Endothelial cell of umbilical vein (primary cell): ENCODE results near the gene PRR5. TPM values are rescaled to one million over a fixed set of nuclear protein-coding genes. Genes with fewer than 3 reads are reported as not detected.

Experiments used
- BruUV-seq: library from RNA; stranded (reverse); fragments of 400-500 nt; replicated peaks from 2 replicates; lab custom pipeline; 2021; lab: Mats Ljungman, UMichigan
- CTCF ChIA-PET: fragments of 300-600, 350-600 bp; sonication (Branson Sonifier 250); formaldehyde crosslinking; loops from one replicate; lab custom pipeline; 2021; ENCODE audit warnings: antibody characterized with exemption, inconsistent platforms; lab: Charles Lee
- POLR2A ChIA-PET: fragments of 300-600, 350-600 bp; sonication (Branson Sonifier 250); formaldehyde crosslinking; loops from one replicate; lab custom pipeline; 2021; ENCODE audit warnings: antibody characterized with exemption, inconsistent platforms; lab: Charles Lee
- DNase-seq: peaks from one replicate; pipeline ENCODE4 v3.0.0-alpha.2; 2011; ENCODE audit warnings: low read depth, low spot score
- FAIRE-seq: peaks from 2 replicates; lab custom pipeline; 2011; peaks lifted over from hg19 to GRCh38; lab: Jason Lieb, UNC
- H2AFZ ChIP-seq: 2 replicates; pipeline ENCODE4 v1.6.0; 2012; ENCODE audit warnings: low read depth, low read length, control low read depth, inconsistent platforms
- H3K27ac ChIP-seq: 2 replicates; pipeline ENCODE4 v1.5.1; 2011; ENCODE audit warnings: low read depth, mild to moderate bottlenecking, control low read depth, low read length, moderate library complexity; ENCODE audit not compliant: insufficient read depth
- H3K27me3 ChIP-seq, 2 experiments: 2 replicates each; pipeline versions ENCODE4 v1.6.0 to v1.6.1; 2011; ENCODE audit warnings: low read length in 2 of 2, mixed read lengths in 1 of 2; ENCODE audit not compliant: control insufficient read depth in 2 of 2, insufficient read depth in 2 of 2
- H3K36me3 ChIP-seq, 2 experiments: 2 replicates in 1 of 2; 3 replicates in 1 of 2; pipeline ENCODE4 v1.5.1; 2011; ENCODE audit warnings: low read length in 2 of 2, mild to moderate bottlenecking in 1 of 2, moderate library complexity in 1 of 2; ENCODE audit not compliant: control insufficient read depth in 2 of 2, insufficient read depth in 2 of 2; ENCODE audit errors: extremely low read depth in 1 of 2
- H3K4me1 ChIP-seq: 3 replicates; pipeline ENCODE4 v1.5.1; 2011; ENCODE audit warnings: mild to moderate bottlenecking, low read length; ENCODE audit not compliant: control insufficient read depth, insufficient read depth; ENCODE audit errors: extremely low read depth
- H3K4me2 ChIP-seq: 2 replicates; pipeline ENCODE4 v1.6.1; 2011; ENCODE audit warnings: low read length, control low read depth, mixed read lengths; ENCODE audit not compliant: insufficient read depth
- H3K4me3 ChIP-seq, 3 experiments: fragments of 200-600 bp in 1 of 3; sonication (generic), shearing (Covaris generic) in 1 of 3; replicated peaks in 1 of 3; 2 replicates each; pipeline ENCODE4 v1.5.1; 2011 to 2016; ENCODE audit warnings: control low read depth in 3 of 3, low read length in 3 of 3, mild to moderate bottlenecking in 2 of 3, inconsistent platforms in 1 of 3, low read depth in 1 of 3, moderate library complexity in 1 of 3; ENCODE audit not compliant: insufficient read depth in 1 of 3
- H3K79me2 ChIP-seq: 2 replicates; pipeline ENCODE4 v1.6.0; 2012; ENCODE audit warnings: low read length, inconsistent platforms; ENCODE audit not compliant: control insufficient read depth, insufficient read depth
- H3K9ac ChIP-seq: replicated peaks from 2 replicates; pipeline ENCODE3; 2011; ENCODE audit warnings: low read length, control low read depth; ENCODE audit not compliant: insufficient read depth; ENCODE audit errors: extremely low read depth
- H3K9me1 ChIP-seq: replicated peaks from 3 replicates; pipeline ENCODE4 v1.6.0; 2011; ENCODE audit warnings: mild to moderate bottlenecking, low read length; ENCODE audit not compliant: control insufficient read depth, insufficient read depth; ENCODE audit errors: extremely low read depth
- H3K9me3 ChIP-seq: replicated peaks from 2 replicates; pipeline ENCODE4 v1.5.1; 2012; ENCODE audit warnings: low read length, inconsistent platforms; ENCODE audit not compliant: control insufficient read depth, insufficient read depth
- H4K20me1 ChIP-seq: replicated peaks from 2 replicates; pipeline ENCODE3; 2011; ENCODE audit warnings: mild to moderate bottlenecking, low read length; ENCODE audit not compliant: control insufficient read depth, insufficient read depth; ENCODE audit errors: extremely low read depth
- EZH2 ChIP-seq: IDR thresholded peaks from 2 replicates; pipeline ENCODE4 v1.6.1; 2012; ENCODE audit warnings: borderline replicate concordance, low read depth, mild to moderate bottlenecking, moderate library complexity, low read length, inconsistent platforms; ENCODE audit not compliant: severe bottlenecking
- FOS ChIP-seq: IDR thresholded peaks from 2 replicates; pipeline ENCODE4 v1.6.1; 2011; ENCODE audit warnings: mild to moderate bottlenecking, low read length, moderate library complexity, borderline replicate concordance; ENCODE audit not compliant: insufficient read depth
- GATA2 ChIP-seq: IDR thresholded peaks from 2 replicates; pipeline ENCODE4 v1.7.0; 2011; ENCODE audit warnings: low read depth, mild to moderate bottlenecking, moderate library complexity, mixed read lengths, low read length; ENCODE audit not compliant: insufficient read length, insufficient read depth
- MYC ChIP-seq: IDR thresholded peaks from one replicate; pipeline ENCODE4 v1.6.1; 2011; ENCODE audit warnings: mild to moderate bottlenecking, low read depth, low read length
- dilution Hi-C: fragments of 300-500 bp; cut with MboI; formaldehyde crosslinking; loops from one replicate; pipeline ENCODE4 v1.15.0; 2019; ENCODE audit warnings: low sequenced_read_pairs; ENCODE audit not compliant: extremely low pct_ligation_motif_present
- intact Hi-C: fragments of 100-400 bp; cut with micrococcal nuclease; formaldehyde crosslinking; loops from one replicate; pipeline ENCODE4 v1.10.0; 2022
- polyA plus RNA-seq, 4 experiments: library from polyadenylated mRNA; depleted of rRNA in 3 of 4; stranded (reverse) in 3 of 4; unstranded in 1 of 4; fragments of >200 nt; gene quantifications; 2 replicates each; pipeline versions ENCODE4 v1.2.1 to v1.2.3, GENCODE V29; 2011 to 2012; ENCODE audit warnings: missing spikeins in 1 of 4
- total RNA-seq: library from RNA; stranded (reverse); gene quantifications from 2 replicates; pipeline ENCODE4 v1.2.3, GENCODE V29; 2021
- TF ChIP-seq, protein P1 (sequence below), 2 donors: IDR thresholded peaks; 1 replicate in 1 of 2; 2 replicates in 1 of 2; pipeline ENCODE4 v1.5.1; 2011; ENCODE audit warnings: low read length in 2 of 2, mild to moderate bottlenecking in 2 of 2, moderate library complexity in 2 of 2, control low read depth in 1 of 2, inconsistent platforms in 1 of 2, low read depth in 1 of 2; ENCODE audit not compliant: insufficient read depth in 1 of 2; ENCODE audit errors: extremely low read depth in 1 of 2

PRR5 gene
- total and polyA plus RNA-seq, 2 donors (not counting 3 experiments of a cell fraction or from before 2014, with no cell fraction given), result 4.3 to 9.0 TPM

DNA sequence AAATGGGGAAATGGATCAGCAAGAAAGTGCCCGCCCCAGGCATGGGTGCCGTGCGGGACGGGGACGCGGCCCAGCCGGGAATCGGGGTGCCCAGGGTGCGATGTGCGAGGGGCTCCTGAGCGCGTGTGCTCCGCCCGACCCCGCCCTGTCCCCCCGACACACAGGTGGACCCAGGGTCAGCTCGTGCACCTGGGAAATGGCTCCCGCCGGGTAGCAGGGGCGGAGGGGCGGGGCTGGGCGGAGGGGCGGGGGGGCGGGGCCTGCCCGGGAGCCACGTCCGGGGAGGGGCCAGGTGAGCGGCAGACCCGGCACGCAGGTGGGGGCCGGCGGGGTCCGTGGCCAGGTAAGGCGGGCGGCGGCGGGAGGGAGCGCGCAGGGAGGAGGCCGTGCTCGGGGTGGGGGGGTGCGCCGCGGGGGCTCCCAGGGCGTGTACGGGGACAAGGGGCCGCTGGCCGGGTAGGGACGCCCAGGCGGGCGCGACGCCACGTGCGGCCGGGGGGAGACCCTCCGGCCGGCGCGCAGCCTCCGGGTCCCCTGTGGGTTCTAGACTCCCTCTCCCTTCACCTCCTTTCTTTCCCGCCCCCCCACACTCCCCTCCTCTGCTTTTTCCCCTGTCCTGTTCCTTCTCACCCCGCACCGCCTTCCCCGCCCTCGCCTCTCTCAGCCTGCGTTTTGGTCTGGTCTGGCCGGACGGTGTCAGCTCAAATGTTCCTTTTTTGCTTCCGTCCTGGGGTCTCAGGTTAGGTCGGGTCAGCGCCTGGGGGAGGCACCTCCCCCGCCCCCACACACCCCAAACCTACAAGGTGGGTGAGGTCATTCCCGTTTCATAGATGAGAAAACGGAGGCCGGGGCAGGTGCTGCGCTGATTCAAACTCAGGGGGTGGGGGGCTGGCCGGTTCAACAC, 50.5 kb downstream of the PRR5 start, which contains the start of gene ARHGAP8:
Gene ARHGAP8 (plus strand): TSS at position 291 of the 904 bp plus-strand sequence. CDS start 33,953 bp downstream, outside the sequence.
- Histone ChIP-seq H4K20me1 (no peaks in the 10 kb centered on the region), H3K36me3 (no peaks in the 10 kb centered on the region), H3K27me3 (peaks cover 25 to 28% of the 10 kb centered on the region in 2 experiments), H3K4me2 (no peak within 1 kb of the TSS), H2AFZ (no peak within 1 kb of the TSS), H3K9me1 (no peaks in the 10 kb centered on the region), H3K4me3 (no peak within 1 kb of the TSS), H3K9ac (no peak within 1 kb of the TSS), H3K4me1 (no peaks in the 10 kb centered on the region), H3K9me3 (no peaks in the 10 kb centered on the region), H3K27ac (no peak within 1 kb of the TSS), H3K79me2 (no peaks in the 10 kb centered on the region)
- intact Hi-C loops, result no loop called here
- TF ChIP-seq, protein P1, sequence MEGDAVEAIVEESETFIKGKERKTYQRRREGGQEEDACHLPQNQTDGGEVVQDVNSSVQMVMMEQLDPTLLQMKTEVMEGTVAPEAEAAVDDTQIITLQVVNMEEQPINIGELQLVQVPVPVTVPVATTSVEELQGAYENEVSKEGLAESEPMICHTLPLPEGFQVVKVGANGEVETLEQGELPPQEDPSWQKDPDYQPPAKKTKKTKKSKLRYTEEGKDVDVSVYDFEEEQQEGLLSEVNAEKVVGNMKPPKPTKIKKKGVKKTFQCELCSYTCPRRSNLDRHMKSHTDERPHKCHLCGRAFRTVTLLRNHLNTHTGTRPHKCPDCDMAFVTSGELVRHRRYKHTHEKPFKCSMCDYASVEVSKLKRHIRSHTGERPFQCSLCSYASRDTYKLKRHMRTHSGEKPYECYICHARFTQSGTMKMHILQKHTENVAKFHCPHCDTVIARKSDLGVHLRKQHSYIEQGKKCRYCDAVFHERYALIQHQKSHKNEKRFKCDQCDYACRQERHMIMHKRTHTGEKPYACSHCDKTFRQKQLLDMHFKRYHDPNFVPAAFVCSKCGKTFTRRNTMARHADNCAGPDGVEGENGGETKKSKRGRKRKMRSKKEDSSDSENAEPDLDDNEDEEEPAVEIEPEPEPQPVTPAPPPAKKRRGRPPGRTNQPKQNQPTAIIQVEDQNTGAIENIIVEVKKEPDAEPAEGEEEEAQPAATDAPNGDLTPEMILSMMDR (IDR thresholded peaks at IDR 0.05; ENCODE audit: extremely low read depth in 1 of 2, insufficient read depth in 1 of 2, low read depth in 1 of 2, low read length in 2 of 2), result no peak
- TF ChIP-seq GATA2 (no peak), MYC (no peak), EZH2 (peak; percentile 82), FOS (no peak)
- POLR2A ChIA-PET, result no interaction called here
- CTCF ChIA-PET, result no interaction called here
- no peak for DNase-seq
- no peak for FAIRE-seq
- BruUV-seq, result no TSS peak
- dilution Hi-C loops, result no loop called here
